Measurements from ENCODE around the gene PCBD1. TPM values are rescaled to one million over a fixed set of nuclear protein-coding genes. Genes with fewer than 3 reads are reported as not detected.

PCBD1 gene
- total RNA-seq, 1 experiment from 2014 or later: 39.7 TPM

DNA sequence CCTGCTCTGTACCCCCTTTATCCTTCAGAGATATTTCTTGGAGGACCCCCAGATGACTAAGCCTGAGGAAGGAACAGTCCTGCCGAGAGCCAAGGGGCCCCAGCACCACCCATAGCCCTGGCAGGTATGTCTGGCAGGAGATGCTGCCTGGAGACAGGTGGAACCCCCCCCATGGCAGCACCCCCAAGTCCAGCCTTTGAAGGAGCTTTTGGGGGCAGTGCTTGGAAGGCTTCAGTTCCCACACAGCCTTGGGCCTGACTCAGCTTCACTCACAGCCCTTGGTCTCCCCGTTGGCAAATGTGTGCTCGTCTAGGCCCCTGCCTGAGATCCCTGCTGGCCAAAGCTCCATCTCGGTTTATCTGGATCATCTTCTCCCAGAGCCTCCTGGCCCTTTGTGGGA, 23.0 kb upstream of the PCBD1 start:
- H3K9me3 Mint-ChIP-seq: peaks cover 0 to 2% of the 10 kb centered on the region in 2 experiments; a peak in 1 of 5 replicates

More for the DNA sequence above, 23.0 kb upstream of the PCBD1 start:
- peaks cover 12% of the 10 kb centered on the region for H3K27me3 Mint-ChIP-seq (ENCODE audit: low read depth)
- Histone ChIP-seq H2BK120ac (ENCODE audit: low read depth, low read length, poor library complexity, severe bottlenecking) (no peak overlapping the region), H2BK5ac (ENCODE audit: insufficient read length, low read length) (no peak overlapping the region), H3K9me3 (ENCODE audit: control insufficient read depth, low read depth, low read length) (no peaks in the 10 kb centered on the region), H3K18ac (ENCODE audit: insufficient read length, low read depth, low read length) (no peak overlapping the region), H3K23ac (ENCODE audit: insufficient read length, low read depth, low read length) (no peak overlapping the region), H3K79me2 (ENCODE audit: insufficient read depth, low read length) (no peaks in the 10 kb centered on the region), H3K4ac (ENCODE audit: low read depth, low read length) (no peak overlapping the region), H3K27me3 (ENCODE audit: insufficient read depth, low read length) (no peaks in the 10 kb centered on the region), H4K8ac (replicated peaks; ENCODE audit: insufficient read length, low read depth, low read length) (no peak overlapping the region), H2BK20ac (ENCODE audit: low read depth, low read length, poor library complexity, severe bottlenecking) (no peak overlapping the region), H3K56ac (ENCODE audit: insufficient read length, low read depth, low read length) (no peak overlapping the region), H3K79me1 (ENCODE audit: insufficient read depth, low read depth, low read length, poor library complexity, severe bottlenecking) (no peaks in the 10 kb centered on the region), H3K27ac (ENCODE audit: insufficient read length, low read depth, low read length) (no peak overlapping the region), H3K23me2 (ENCODE audit: insufficient read length, low read depth, low read length, poor library complexity, severe bottlenecking) (no peaks in the 10 kb centered on the region), H4K91ac (ENCODE audit: insufficient read length, low read depth, low read length) (no peak overlapping the region), H3T11ph (ENCODE audit: low read length) (no peak overlapping the region), H3K4me2 (ENCODE audit: insufficient read depth, insufficient read length, low read length) (no peak overlapping the region), H4K20me1 (ENCODE audit: control insufficient read depth, insufficient read depth, insufficient read length) (peaks cover 5% of the 10 kb centered on the region), H2BK15ac (ENCODE audit: low read depth, low read length) (no peak overlapping the region), H2BK12ac (ENCODE audit: insufficient read length, low read depth, low read length) (no peak overlapping the region), H4K5ac (ENCODE audit: insufficient read length, low read depth, low read length) (no peak overlapping the region), H3K4me1 (ENCODE audit: insufficient read depth, low read length) (no peaks in the 10 kb centered on the region), H2AFZ (ENCODE audit: low read length) (no peak overlapping the region), H3K9ac (ENCODE audit: extremely low read depth, insufficient read length, low read length) (no peak overlapping the region), H3K14ac (ENCODE audit: insufficient read depth, low read length) (no peak overlapping the region), H2AK5ac (ENCODE audit: insufficient read length, low read length) (no peak overlapping the region)
- no peaks in the 10 kb centered on the region for H3K36me3 Mint-ChIP-seq (ENCODE audit: insufficient read depth in 1 of 3, low read depth in 3 of 3)
- H3K27ac Mint-ChIP-seq: no peak overlapping the region
- DNase-seq: no peak
- no CpG with 5 or more reads among the region's 4 CpGs for WGBS (ENCODE audit: extremely low coverage, insufficient read length, low lambda C conversion rate)
- H3K4me1 Mint-ChIP-seq: no peaks in the 10 kb centered on the region
- H3K4me3 Mint-ChIP-seq: no peak overlapping the region; a peak in 1 of 5 replicates
- no peak for TF ChIP-seq CTCF (conservative IDR thresholded peaks at IDR 0.05)

Data from H9 (cell line).